H9 (cell line): Measurements from ENCODE around the gene FOSL2. TPM values are rescaled to one million over a fixed set of nuclear protein-coding genes. Genes with fewer than 3 reads are reported as not detected.

ENCODE experiments used
- DNase-seq: peaks from one replicate; pipeline ENCODE4 v3.0.0-alpha.2; 2017
- H2AFZ ChIP-seq: one replicate; pipeline ENCODE4 v1.6.1; 2013; ENCODE audit warnings: mild to moderate bottlenecking, low read length, control low read depth, moderate library complexity
- H2AK5ac ChIP-seq: 2 replicates; pipeline ENCODE4 v1.6.1; 2013; ENCODE audit warnings: low read length, control low read depth, mixed read lengths; ENCODE audit not compliant: insufficient read length
- H2BK120ac ChIP-seq: one replicate; pipeline ENCODE4 v1.6.1; 2013; ENCODE audit warnings: low read depth, mild to moderate bottlenecking, low read length, control low read depth, inconsistent platforms; ENCODE audit not compliant: poor library complexity, severe bottlenecking
- H2BK12ac ChIP-seq: 2 replicates; pipeline ENCODE4 v1.6.1; 2013; ENCODE audit warnings: low read length, control low read depth, mixed read lengths, low read depth; ENCODE audit not compliant: insufficient read length
- H2BK15ac ChIP-seq: 2 replicates; pipeline ENCODE4 v1.6.1; 2013; ENCODE audit warnings: low read depth, low read length, control low read depth
- H2BK20ac ChIP-seq: one replicate; pipeline ENCODE4 v1.6.1; 2013; ENCODE audit warnings: low read depth, mild to moderate bottlenecking, low read length, control low read depth, inconsistent platforms; ENCODE audit not compliant: poor library complexity, severe bottlenecking
- H2BK5ac ChIP-seq: 2 replicates; pipeline ENCODE4 v1.6.1; 2013; ENCODE audit warnings: low read length, control low read depth, mixed read lengths; ENCODE audit not compliant: insufficient read length
- H3K14ac ChIP-seq: 2 replicates; pipeline ENCODE4 v1.6.1; 2013; ENCODE audit warnings: low read length, control low read depth; ENCODE audit not compliant: insufficient read depth
- H3K18ac ChIP-seq: 2 replicates; pipeline ENCODE4 v1.6.1; 2013; ENCODE audit warnings: low read depth, mild to moderate bottlenecking, mixed read lengths, low read length, control low read depth; ENCODE audit not compliant: insufficient read length
- H3K23ac ChIP-seq: 2 replicates; pipeline ENCODE4 v1.6.1; 2013; ENCODE audit warnings: low read length, control low read depth, mixed read lengths, low read depth; ENCODE audit not compliant: insufficient read length
- H3K23me2 ChIP-seq: 2 replicates; pipeline ENCODE4 v1.6.1; 2013; ENCODE audit warnings: low read depth, mild to moderate bottlenecking, mixed read lengths, low read length, control low read depth; ENCODE audit not compliant: insufficient read length, poor library complexity, severe bottlenecking
- H3K27ac ChIP-seq: 2 replicates; pipeline ENCODE4 v1.5.1; 2013; ENCODE audit warnings: low read length, control low read depth, mixed read lengths, low read depth; ENCODE audit not compliant: insufficient read length
- H3K27me3 ChIP-seq: 2 replicates; pipeline ENCODE4 v1.6.1; 2013; ENCODE audit warnings: low read length, control low read depth, inconsistent platforms; ENCODE audit not compliant: insufficient read depth
- H3K4ac ChIP-seq: 2 replicates; pipeline ENCODE4 v1.6.1; 2013; ENCODE audit warnings: low read depth, mild to moderate bottlenecking, control low read depth, inconsistent platforms, low read length, moderate library complexity
- H3K4me1 ChIP-seq: 2 replicates; pipeline ENCODE4 v1.6.1; 2013; ENCODE audit warnings: low read length, control low read depth, inconsistent platforms; ENCODE audit not compliant: insufficient read depth
- H3K4me2 ChIP-seq: 2 replicates; pipeline ENCODE4 v1.6.1; 2013; ENCODE audit warnings: low read length, control low read depth, mixed read lengths; ENCODE audit not compliant: insufficient read length, insufficient read depth
- H3K56ac ChIP-seq: 2 replicates; pipeline ENCODE4 v1.6.1; 2013; ENCODE audit warnings: low read depth, mild to moderate bottlenecking, mixed read lengths, low read length, control low read depth; ENCODE audit not compliant: insufficient read length
- H3K79me1 ChIP-seq: 2 replicates; pipeline ENCODE4 v1.6.1; 2013; ENCODE audit warnings: low read depth, mild to moderate bottlenecking, moderate library complexity, low read length, control low read depth, inconsistent platforms; ENCODE audit not compliant: insufficient read depth, poor library complexity, severe bottlenecking
- H3K79me2 ChIP-seq: 2 replicates; pipeline ENCODE4 v1.6.1; 2013; ENCODE audit warnings: low read length, control low read depth, inconsistent platforms; ENCODE audit not compliant: insufficient read depth
- H3K9ac ChIP-seq: 2 replicates; pipeline ENCODE4 v1.6.1; 2013; ENCODE audit warnings: low read length, control low read depth, mixed read lengths; ENCODE audit not compliant: insufficient read length; ENCODE audit errors: extremely low read depth
- H3K9me3 ChIP-seq: one replicate; pipeline ENCODE4 v1.6.1; 2013; ENCODE audit warnings: low read depth, low read length, inconsistent platforms; ENCODE audit not compliant: control insufficient read depth
- H3T11ph ChIP-seq: one replicate; pipeline ENCODE4 v1.6.1; 2013; ENCODE audit warnings: mild to moderate bottlenecking, low read length, control low read depth, inconsistent platforms
- H4K20me1 ChIP-seq: one replicate; pipeline ENCODE4 v1.6.1; 2013; ENCODE audit not compliant: control insufficient read depth, insufficient read length, insufficient read depth
- H4K5ac ChIP-seq: 2 replicates; pipeline ENCODE4 v1.6.1; 2013; ENCODE audit warnings: low read depth, mild to moderate bottlenecking, mixed read lengths, low read length, control low read depth; ENCODE audit not compliant: insufficient read length
- H4K8ac ChIP-seq: replicated peaks from 2 replicates; pipeline ENCODE4 v1.6.1; 2013; ENCODE audit warnings: low read length, control low read depth, mixed read lengths, low read depth; ENCODE audit not compliant: insufficient read length
- H4K91ac ChIP-seq: 2 replicates; pipeline ENCODE4 v1.6.1; 2013; ENCODE audit warnings: low read depth, mild to moderate bottlenecking, moderate library complexity, mixed read lengths, low read length, control low read depth; ENCODE audit not compliant: insufficient read length
- H3K27ac Mint-ChIP-seq, 3 experiments: 2 replicates in 2 of 3; 3 replicates in 1 of 3; pipeline ENCODE4 v1.8.0; 2020 to 2021; ENCODE audit warnings: mixed read lengths in 3 of 3, mild to moderate bottlenecking in 1 of 3, moderate library complexity in 1 of 3
- H3K27me3 Mint-ChIP-seq: 2 replicates; pipeline ENCODE4 v1.8.0; 2021; ENCODE audit warnings: low read depth, mild to moderate bottlenecking, moderate library complexity, mixed read lengths
- H3K36me3 Mint-ChIP-seq, 3 experiments: 2 replicates in 2 of 3; 3 replicates in 1 of 3; pipeline ENCODE4 v1.8.0; 2020 to 2021; ENCODE audit warnings: low read depth in 3 of 3, mixed read lengths in 3 of 3; ENCODE audit not compliant: insufficient read depth in 1 of 3
- H3K4me1 Mint-ChIP-seq, 2 experiments: 2 replicates each; pipeline ENCODE4 v1.8.0; 2020; ENCODE audit warnings: mixed read lengths in 2 of 2
- H3K4me3 Mint-ChIP-seq, 2 experiments: 2 replicates in 1 of 2; 3 replicates in 1 of 2; pipeline ENCODE4 v1.8.0; 2020 to 2021; ENCODE audit warnings: mild to moderate bottlenecking in 2 of 2, mixed read lengths in 2 of 2, moderate library complexity in 1 of 2
- H3K9me3 Mint-ChIP-seq, 2 experiments: 2 replicates in 1 of 2; 3 replicates in 1 of 2; pipeline ENCODE4 v1.8.0; 2020; ENCODE audit warnings: mild to moderate bottlenecking in 2 of 2, mixed read lengths in 2 of 2, moderate library complexity in 1 of 2
- WGBS: extraction: QIAGEN DNeasy Blood & Tissue Kit; methylation state at CpG from one replicate; pipeline ENCODE4 v1.1.7; 2013; ENCODE audit warnings: missing lambda C conversion rate, low lambda C conversion rate, mixed read lengths; ENCODE audit not compliant: insufficient read length; ENCODE audit errors: extremely low coverage; 5-methylcytosine and 5-hydroxymethylcytosine counted together
- total RNA-seq: library from RNA; stranded (reverse); gene quantifications from 2 replicates; pipeline ENCODE4 v1.2.1, GENCODE V29; 2021
- TF ChIP-seq, protein P1 (sequence below): fragments of 200-600 bp; sonication (generic); conservative IDR thresholded peaks from 3 replicates; pipeline ENCODE4 v1.8.0; 2021; ENCODE audit warnings: antibody characterized with exemption, mild to moderate bottlenecking

The FOSL2 gene
- total RNA-seq, 1 experiment from 2014 or later, result 7.4 TPM

DNA sequence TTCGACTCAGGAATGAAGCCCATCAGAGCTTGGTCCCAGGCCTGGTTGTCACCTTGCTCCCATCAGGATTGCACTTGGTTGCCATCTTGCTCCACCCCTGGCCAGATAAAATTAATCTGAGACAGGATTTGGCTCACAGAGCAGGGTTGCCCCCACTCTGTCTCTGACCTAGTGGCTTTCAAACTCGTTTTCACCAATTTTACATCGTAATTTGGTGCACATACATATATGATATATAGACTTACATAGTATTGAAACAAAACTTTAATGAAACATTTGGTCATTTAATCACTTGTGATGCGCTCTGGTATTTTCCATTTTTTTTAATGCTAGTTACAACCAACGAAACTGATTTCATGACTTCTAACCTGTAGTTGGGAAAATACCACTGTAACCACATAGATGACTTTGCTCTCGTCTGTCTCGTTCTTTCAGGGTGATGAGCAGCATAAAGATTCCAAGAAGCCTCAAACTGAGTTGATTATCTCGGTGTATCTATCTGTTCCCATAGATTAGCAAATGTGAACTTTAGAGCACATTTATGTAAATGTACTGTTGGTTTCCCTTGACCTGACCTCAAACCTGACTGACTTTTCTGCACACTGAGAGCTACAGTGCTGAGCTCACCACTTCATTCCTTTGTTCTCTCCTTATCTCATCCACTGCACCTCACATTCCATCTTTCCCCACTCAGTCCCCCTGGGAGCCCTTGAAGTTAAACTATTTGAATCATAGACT, 72.7 kb downstream of the FOSL2 start:
- H3K27me3 ChIP-seq, result no peaks in the 10 kb centered on the region
- peaks cover 10 to 11% of the 10 kb centered on the region in 2 experiments; a peak in 3 of 5 replicates for H3K9me3 Mint-ChIP-seq
- no peak overlapping the region for H2AK5ac ChIP-seq
- H3K36me3 Mint-ChIP-seq, result peaks cover 0 to 9% (median 0%) of the 10 kb centered on the region in 3 experiments; a peak in 2 of 7 replicates
- H3K27me3 Mint-ChIP-seq, result peaks cover 8% of the 10 kb centered on the region
- H3K9me3 ChIP-seq, result no peaks in the 10 kb centered on the region
- H3T11ph ChIP-seq, result no peak overlapping the region
- H2BK120ac ChIP-seq, result no peak overlapping the region
- no peak overlapping the region for H4K5ac ChIP-seq
- no peak overlapping the region for H3K4me2 ChIP-seq
- no peak overlapping the region for H3K18ac ChIP-seq
- H3K56ac ChIP-seq, result no peak overlapping the region
- H3K4me1 ChIP-seq, result no peaks in the 10 kb centered on the region
- H3K4ac ChIP-seq, result no peak overlapping the region
- H3K79me1 ChIP-seq, result no peaks in the 10 kb centered on the region
- H2BK5ac ChIP-seq, result no peak overlapping the region
- no peak overlapping the region for H3K9ac ChIP-seq
- no peaks in the 10 kb centered on the region for H3K79me2 ChIP-seq
- no peak overlapping the region for H2BK15ac ChIP-seq
- TF ChIP-seq, protein P1, sequence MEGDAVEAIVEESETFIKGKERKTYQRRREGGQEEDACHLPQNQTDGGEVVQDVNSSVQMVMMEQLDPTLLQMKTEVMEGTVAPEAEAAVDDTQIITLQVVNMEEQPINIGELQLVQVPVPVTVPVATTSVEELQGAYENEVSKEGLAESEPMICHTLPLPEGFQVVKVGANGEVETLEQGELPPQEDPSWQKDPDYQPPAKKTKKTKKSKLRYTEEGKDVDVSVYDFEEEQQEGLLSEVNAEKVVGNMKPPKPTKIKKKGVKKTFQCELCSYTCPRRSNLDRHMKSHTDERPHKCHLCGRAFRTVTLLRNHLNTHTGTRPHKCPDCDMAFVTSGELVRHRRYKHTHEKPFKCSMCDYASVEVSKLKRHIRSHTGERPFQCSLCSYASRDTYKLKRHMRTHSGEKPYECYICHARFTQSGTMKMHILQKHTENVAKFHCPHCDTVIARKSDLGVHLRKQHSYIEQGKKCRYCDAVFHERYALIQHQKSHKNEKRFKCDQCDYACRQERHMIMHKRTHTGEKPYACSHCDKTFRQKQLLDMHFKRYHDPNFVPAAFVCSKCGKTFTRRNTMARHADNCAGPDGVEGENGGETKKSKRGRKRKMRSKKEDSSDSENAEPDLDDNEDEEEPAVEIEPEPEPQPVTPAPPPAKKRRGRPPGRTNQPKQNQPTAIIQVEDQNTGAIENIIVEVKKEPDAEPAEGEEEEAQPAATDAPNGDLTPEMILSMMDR, result no peak
- WGBS, result no CpG with 5 or more reads among the region's 8 CpGs
- no peaks in the 10 kb centered on the region for H3K4me1 Mint-ChIP-seq
- H3K4me3 Mint-ChIP-seq, result no peak overlapping the region
- H3K27ac Mint-ChIP-seq, result no peak overlapping the region
- no peak for DNase-seq
- no peak overlapping the region for H3K23ac ChIP-seq
- H3K27ac ChIP-seq, result no peak overlapping the region
- H3K23me2 ChIP-seq, result no peaks in the 10 kb centered on the region
- H4K20me1 ChIP-seq, result no peaks in the 10 kb centered on the region
- no peak overlapping the region for H2AFZ ChIP-seq
- H3K14ac ChIP-seq, result no peak overlapping the region
- H2BK12ac ChIP-seq, result no peak overlapping the region
- no peak overlapping the region for H4K8ac ChIP-seq
- H2BK20ac ChIP-seq, result no peak overlapping the region
- no peak overlapping the region for H4K91ac ChIP-seq

Other genes starting within 250 kb of the FOSL2 start
- 0.42 TPM in 1 of 2 replicates, not detected in the other for gene PLB1, start 103.2 kb downstream of the FOSL2 start, total RNA-seq